ENCODE results near the gene SLC9A3.

Gene SLC9A3

GRCh38 chr5:432928-433791 lies 91.1 kb downstream of the SLC9A3 start:
- no peak for TF ChIP-seq CTCF (conservative IDR thresholded peaks at IDR 0.05)
- TF ChIP-seq ZFX (IDR thresholded peaks at IDR 0.05) = no peak
- H3K27ac ChIP-seq = no peak overlapping the region

GRCh38 chr5:432201-432927 lies 91.9 kb downstream of the SLC9A3 start:
- no peak overlapping the region for H3K27ac ChIP-seq
- TF ChIP-seq CTCF (conservative IDR thresholded peaks at IDR 0.05) = no peak
- TF ChIP-seq ZFX (IDR thresholded peaks at IDR 0.05) = no peak

GRCh38 chr5:431711-432050 lies 92.6 kb downstream of the SLC9A3 start:
- H3K27ac ChIP-seq = no peak overlapping the region
- no peak for TF ChIP-seq ZFX (IDR thresholded peaks at IDR 0.05)
- TF ChIP-seq CTCF (conservative IDR thresholded peaks at IDR 0.05) = no peak

GRCh38 chr5:431001-431710 lies 93.1 kb downstream of the SLC9A3 start:
- H3K27ac ChIP-seq = no peak overlapping the region
- TF ChIP-seq ZFX (IDR thresholded peaks at IDR 0.05) = no peak
- peak; percentile 74 for TF ChIP-seq CTCF (conservative IDR thresholded peaks at IDR 0.05)

GRCh38 chr5:430214-430925 lies 93.9 kb downstream of the SLC9A3 start:
- TF ChIP-seq CTCF (conservative IDR thresholded peaks at IDR 0.05) (no peak), ZFX (IDR thresholded peaks at IDR 0.05) (no peak)
- H3K27ac ChIP-seq = no peak overlapping the region

- H3K27ac ChIP-seq = no peak overlapping the region
- TF ChIP-seq ZFX (IDR thresholded peaks at IDR 0.05) (no peak), CTCF (conservative IDR thresholded peaks at IDR 0.05) (no peak)
Measured at GRCh38 chr5:429453-430188, 94.6 kb downstream of the SLC9A3 start.

Measured in C4-2B (cell line).